Right renal pelvis (tissue), 4 donors: ENCODE measurements around the gene ALKBH2. TPM values are rescaled to one million over a fixed set of nuclear protein-coding genes. Genes with fewer than 3 reads are reported as not detected.

Experiments used
- polyA plus RNA-seq, 4 donors: library from polyadenylated mRNA; unstranded; fragments of 120-200 nt; gene quantifications; one replicate each; pipeline ENCODE4 v1.2.1, GENCODE V29; 2013; ENCODE audit not compliant: insufficient read length in 4 of 4

Gene ALKBH2
- polyA plus RNA-seq, 4 donors = 23.9 to 32.8 (median 30.1) TPM

Other genes starting within 250 kb of the ALKBH2 start
- gene SSH1, start 235.9 kb downstream of the ALKBH2 start, polyA plus RNA-seq = 10 to 100 TPM; 19.1 to 22.8 (median 22.2) TPM
- 1 to 10 TPM in 2 of 4 donors, under 1 TPM in 2; 0.78 to 2.2 (median 1.1) TPM for gene DAO, start 213.4 kb downstream of the ALKBH2 start, polyA plus RNA-seq
- gene SVOP, start 72.4 kb downstream of the ALKBH2 start, polyA plus RNA-seq = under 1 TPM in 3 of 4 donors, not detected in 1; 0.04 to 0.25 (median 0.18) TPM
- gene USP30, start 40.9 kb downstream of the ALKBH2 start, polyA plus RNA-seq = 10 to 100 TPM; 21.5 to 28.5 (median 25.4) TPM
- 10 to 100 TPM; 67.3 to 70.1 (median 67.5) TPM for gene UNG, start 4.1 kb upstream of the ALKBH2 start, polyA plus RNA-seq
- gene ACACB, start 23.1 kb upstream of the ALKBH2 start, polyA plus RNA-seq = 10 to 100 TPM; 14.8 to 18.0 (median 16.8) TPM
- gene FOXN4, start 215.8 kb upstream of the ALKBH2 start, polyA plus RNA-seq = 1 to 10 TPM; 1.3 to 2.7 (median 1.6) TPM